Loucy (cell line): ENCODE data around the gene SDF4.
"Not testable (repeated sequence)": the region's sequence is repeated elsewhere in the genome, so short reads cannot be mapped to it uniquely, and the experiment has no call there.

Experiments
- H2AFZ ChIP-seq: fragments of 200-600 bp; sonication (generic); 2 replicates; pipeline ENCODE4 v1.6.0; 2016; ENCODE audit warnings: antibody characterized with exemption, mild to moderate bottlenecking, low read length, moderate library complexity
- H3F3A ChIP-seq: fragments of 200-600 bp; 2 replicates; pipeline ENCODE4 v1.6.0; 2016; ENCODE audit warnings: antibody characterized with exemption, low read depth, mild to moderate bottlenecking
- H3K27me3 ChIP-seq: fragments of 200-600 bp; sonication (generic); 2 replicates; pipeline ENCODE4 v1.6.1; 2014; ENCODE audit warnings: low read length, mild to moderate bottlenecking; ENCODE audit not compliant: insufficient read depth, poor library complexity, severe bottlenecking
- H3K36me3 ChIP-seq: fragments of 200-600 bp; sonication (generic); 2 replicates; pipeline ENCODE4 v1.6.1; 2016; ENCODE audit warnings: low read length; ENCODE audit not compliant: insufficient read depth
- H3K4me1 ChIP-seq: fragments of 200-600 bp; sonication (generic); 2 replicates; pipeline ENCODE4 v1.5.1; 2014; ENCODE audit warnings: low read length, mild to moderate bottlenecking; ENCODE audit not compliant: insufficient read depth, poor library complexity, severe bottlenecking
- H3K4me2 ChIP-seq: fragments of 200-600 bp; sonication (generic); 2 replicates; pipeline ENCODE4 v1.6.0; 2014; ENCODE audit warnings: antibody characterized with exemption, low read length, low read depth, mild to moderate bottlenecking; ENCODE audit not compliant: poor library complexity, severe bottlenecking
- H3K4me3 ChIP-seq: fragments of 200-600 bp; sonication (generic); 2 replicates; pipeline ENCODE4 v1.5.1; 2014; ENCODE audit warnings: low read length, mild to moderate bottlenecking, mixed read lengths; ENCODE audit not compliant: poor library complexity, severe bottlenecking
- H3K79me2 ChIP-seq: fragments of 200-600 bp; sonication (generic); 2 replicates; pipeline ENCODE4 v1.6.1; 2014; ENCODE audit warnings: low read length; ENCODE audit not compliant: insufficient read depth
- H3K9ac ChIP-seq: fragments of 200-600 bp; sonication (generic); 2 replicates; pipeline ENCODE4 v1.6.0; 2014; ENCODE audit warnings: mild to moderate bottlenecking, low read depth, low read length, moderate library complexity; ENCODE audit not compliant: poor library complexity, severe bottlenecking
- H3K9me2 ChIP-seq: fragments of 200-600 bp; sonication (generic); replicated peaks from 2 replicates; pipeline ENCODE4 v1.6.1; 2016; ENCODE audit warnings: low read depth, low read length, mixed read lengths
- H3K9me3 ChIP-seq: fragments of 200-600 bp; sonication (generic); 2 replicates; pipeline ENCODE4 v1.6.1; 2014; ENCODE audit warnings: mild to moderate bottlenecking, antibody characterized with exemption, low read length, low read depth; ENCODE audit not compliant: insufficient read depth
- H4K20me1 ChIP-seq: fragments of 200-600 bp; sonication (generic); 2 replicates; pipeline ENCODE4 v1.6.0; 2014; ENCODE audit warnings: antibody characterized with exemption, low read length, mild to moderate bottlenecking; ENCODE audit not compliant: insufficient read depth, poor library complexity, severe bottlenecking
- EZH2phosphoT487 ChIP-seq: fragments of 200-600 bp; IDR thresholded peaks from 2 replicates; pipeline ENCODE4 v1.6.1; 2018; ENCODE audit warnings: antibody characterized with exemption, mild to moderate bottlenecking, moderate library complexity, borderline replicate concordance
- TF ChIP-seq, protein P1 (sequence below): fragments of 200-600 bp; sonication (generic); conservative IDR thresholded peaks from 2 replicates; pipeline ENCODE4 v1.5.1; 2014; ENCODE audit warnings: mild to moderate bottlenecking, antibody characterized with exemption, low read length

The SDF4 gene

DNA sequence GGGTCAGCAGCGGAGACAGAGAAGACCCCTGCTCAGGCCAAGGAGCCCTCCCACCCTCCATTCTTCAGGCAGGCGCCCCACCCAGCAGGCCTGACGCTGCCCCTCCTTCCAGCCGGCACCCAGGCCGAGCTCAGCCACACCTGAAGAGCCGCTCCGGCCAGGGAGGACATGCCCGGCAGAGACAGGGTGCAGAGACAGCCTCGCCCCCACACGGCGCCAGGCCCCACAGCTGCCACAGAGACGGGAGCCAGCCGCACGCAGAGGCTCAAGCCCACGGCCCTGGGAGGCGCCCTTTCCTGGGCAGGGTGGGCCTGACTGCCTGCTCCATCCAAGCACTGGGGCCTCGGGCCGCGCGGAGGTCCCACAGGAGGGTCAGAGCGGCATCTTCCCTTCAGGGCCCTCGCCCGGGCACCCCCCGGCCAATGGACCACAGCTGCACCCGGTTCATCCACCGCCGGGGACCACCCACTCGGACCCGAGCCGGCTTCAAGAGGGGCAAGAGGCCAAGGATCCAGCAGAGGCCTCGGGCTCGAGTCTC, 52.9 kb downstream of the SDF4 start:
- Histone ChIP-seq H3K4me2 (no peak overlapping the region), H2AFZ (no peak overlapping the region), H3K79me2 (no peaks in the 10 kb centered on the region), H3K36me3 (no peaks in the 10 kb centered on the region), H4K20me1 (no peaks in the 10 kb centered on the region), H3K4me3 (no peak overlapping the region), H3K9me2 (no peaks in the 10 kb centered on the region), H3K9ac (no peak overlapping the region), H3K9me3 (no peaks in the 10 kb centered on the region), H3K27me3 (no peaks in the 10 kb centered on the region), H3F3A (no peaks in the 10 kb centered on the region), H3K4me1 (no peaks in the 10 kb centered on the region)
- TF ChIP-seq, protein P1, sequence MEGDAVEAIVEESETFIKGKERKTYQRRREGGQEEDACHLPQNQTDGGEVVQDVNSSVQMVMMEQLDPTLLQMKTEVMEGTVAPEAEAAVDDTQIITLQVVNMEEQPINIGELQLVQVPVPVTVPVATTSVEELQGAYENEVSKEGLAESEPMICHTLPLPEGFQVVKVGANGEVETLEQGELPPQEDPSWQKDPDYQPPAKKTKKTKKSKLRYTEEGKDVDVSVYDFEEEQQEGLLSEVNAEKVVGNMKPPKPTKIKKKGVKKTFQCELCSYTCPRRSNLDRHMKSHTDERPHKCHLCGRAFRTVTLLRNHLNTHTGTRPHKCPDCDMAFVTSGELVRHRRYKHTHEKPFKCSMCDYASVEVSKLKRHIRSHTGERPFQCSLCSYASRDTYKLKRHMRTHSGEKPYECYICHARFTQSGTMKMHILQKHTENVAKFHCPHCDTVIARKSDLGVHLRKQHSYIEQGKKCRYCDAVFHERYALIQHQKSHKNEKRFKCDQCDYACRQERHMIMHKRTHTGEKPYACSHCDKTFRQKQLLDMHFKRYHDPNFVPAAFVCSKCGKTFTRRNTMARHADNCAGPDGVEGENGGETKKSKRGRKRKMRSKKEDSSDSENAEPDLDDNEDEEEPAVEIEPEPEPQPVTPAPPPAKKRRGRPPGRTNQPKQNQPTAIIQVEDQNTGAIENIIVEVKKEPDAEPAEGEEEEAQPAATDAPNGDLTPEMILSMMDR: no peak
- no peak for TF ChIP-seq EZH2phosphoT487

DNA sequence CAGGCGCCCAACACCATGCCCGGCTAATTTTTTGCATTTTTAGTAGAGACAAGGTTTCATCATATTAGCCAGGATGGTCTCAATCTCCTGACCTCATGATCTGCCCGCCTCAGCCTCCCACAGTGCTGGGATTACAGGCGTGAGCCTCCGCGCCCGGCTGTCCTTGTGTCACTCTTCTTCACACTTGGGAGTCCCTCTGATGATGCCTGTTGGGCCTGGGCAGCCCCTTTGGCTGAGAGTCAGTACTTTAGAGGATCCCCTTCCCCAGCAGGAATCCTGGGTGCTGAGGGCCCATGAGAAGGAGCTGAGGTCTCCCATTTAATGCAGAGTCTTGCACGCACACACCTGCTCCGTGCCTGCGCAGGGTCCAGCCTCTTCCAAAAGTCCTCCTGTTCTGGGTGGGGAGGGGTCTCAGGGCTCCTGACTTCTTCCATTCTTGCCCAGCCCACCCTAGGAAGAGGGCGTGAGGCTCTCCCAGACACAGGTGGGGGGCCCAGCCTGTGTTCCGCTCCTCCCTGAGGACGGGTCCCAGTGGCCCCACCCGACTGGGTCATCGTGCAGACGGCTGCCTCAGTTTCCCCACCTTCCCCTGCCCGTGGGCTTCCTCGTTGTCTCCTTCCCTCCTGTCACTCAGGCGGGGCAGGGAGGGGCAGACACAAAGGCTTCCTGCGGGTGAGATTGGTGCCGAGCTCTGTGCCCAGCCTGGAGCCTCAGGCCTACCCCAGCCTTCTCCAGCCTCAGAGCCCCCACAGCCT, 54.2 kb downstream of the SDF4 start:
- Histone ChIP-seq H3K4me3 (no peak overlapping the region), H3K9me3 (no peaks in the 10 kb centered on the region), H2AFZ (no peak overlapping the region), H3K4me1 (no peaks in the 10 kb centered on the region), H3F3A (no peaks in the 10 kb centered on the region), H3K36me3 (no peaks in the 10 kb centered on the region), H3K9ac (no peak overlapping the region), H3K27me3 (no peaks in the 10 kb centered on the region), H3K9me2 (no peaks in the 10 kb centered on the region), H3K4me2 (no peak overlapping the region), H4K20me1 (no peaks in the 10 kb centered on the region), H3K79me2 (no peaks in the 10 kb centered on the region)
- no peak for TF ChIP-seq EZH2phosphoT487
- TF ChIP-seq, protein P1: no peak

DNA sequence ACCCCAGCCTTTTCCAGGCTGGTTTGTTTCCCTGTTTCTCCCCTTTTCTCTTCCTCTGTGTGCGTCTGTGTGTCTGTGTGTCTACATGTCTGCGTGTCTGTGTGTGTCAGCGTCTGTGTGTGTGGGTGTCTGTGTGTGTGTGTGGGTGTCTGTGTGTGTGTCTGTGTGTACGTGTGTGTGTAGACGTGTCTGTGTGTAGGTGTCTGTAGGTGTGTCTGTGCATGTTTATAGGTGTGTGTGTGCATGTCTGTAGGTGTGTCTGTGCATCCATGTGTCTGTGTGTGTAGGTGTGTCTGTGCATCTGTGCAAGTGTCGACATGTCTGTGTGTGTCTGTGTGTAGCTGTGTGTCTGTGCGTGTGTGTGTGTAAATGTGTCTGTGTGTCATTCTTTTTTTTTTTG, 54.9 kb downstream of the SDF4 start:
- no peak for TF ChIP-seq EZH2phosphoT487
- TF ChIP-seq, protein P1: no peak
- H3K4me1 ChIP-seq: no peaks in the 10 kb centered on the region
- no peaks in the 10 kb centered on the region for H3K9me2 ChIP-seq
- H3K4me2 ChIP-seq: no peak overlapping the region
- no peaks in the 10 kb centered on the region for H3K9me3 ChIP-seq
- H3K79me2 ChIP-seq: no peaks in the 10 kb centered on the region
- H2AFZ ChIP-seq: no peak overlapping the region
- H3K27me3 ChIP-seq: no peaks in the 10 kb centered on the region
- no peak overlapping the region for H3K9ac ChIP-seq
- no peaks in the 10 kb centered on the region for H3K36me3 ChIP-seq
- H3K4me3 ChIP-seq: no peak overlapping the region
- no peaks in the 10 kb centered on the region for H3F3A ChIP-seq
- H4K20me1 ChIP-seq: no peaks in the 10 kb centered on the region

DNA sequence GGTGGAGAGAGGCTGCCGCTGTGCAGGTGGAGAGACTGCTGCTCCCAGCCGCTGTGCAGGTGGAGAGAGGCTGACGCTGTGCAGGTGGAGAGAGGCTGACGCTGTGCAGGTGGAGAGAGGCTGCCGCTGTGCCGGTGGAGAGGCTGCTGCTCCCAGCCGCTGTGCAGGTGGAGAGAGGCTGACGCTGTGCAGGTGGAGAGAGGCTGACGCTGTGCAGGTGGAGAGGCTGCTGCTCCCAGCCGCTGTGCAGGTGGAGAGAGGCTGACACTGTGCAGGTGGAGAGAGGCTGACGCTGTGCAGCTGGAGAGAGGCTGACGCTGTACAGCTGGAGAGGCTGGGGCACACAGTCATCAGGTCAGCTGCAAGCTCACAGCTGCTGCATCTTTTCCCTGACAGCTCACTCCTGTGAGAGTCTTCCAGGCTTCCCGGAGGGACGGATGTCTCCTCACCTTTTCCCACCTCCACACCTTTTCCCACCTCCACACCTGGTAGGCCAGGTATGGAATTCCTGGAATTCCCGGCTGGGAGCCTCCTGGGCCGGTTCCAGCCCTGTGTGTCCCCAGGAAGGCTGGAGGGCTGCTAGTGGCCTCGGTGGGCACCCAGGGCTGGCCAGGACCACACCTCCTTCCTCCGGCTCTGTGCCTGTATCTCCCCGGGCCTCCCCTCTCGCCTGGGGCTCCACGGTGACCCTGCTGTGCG, 55.6 kb downstream of the SDF4 start:
- H2AFZ ChIP-seq, H3F3A ChIP-seq, H3K79me2 ChIP-seq, H3K9me3 ChIP-seq, H3K27me3 ChIP-seq, H3K4me3 ChIP-seq, H3K4me2 ChIP-seq, H3K4me1 ChIP-seq, H3K9ac ChIP-seq, H3K9me2 ChIP-seq, H3K36me3 ChIP-seq, H4K20me1 ChIP-seq: not testable (repeated sequence)
